ENCODE results near the gene C12orf42.
A peak's percentile ranks its signal among the peaks of the same experiment; 100 is the strongest.

C12orf42 gene

GRCh38 chr12:103268831-103269514, 226.8 kb downstream of the C12orf42 start:
- peak; percentile 25 for DNase-seq (ENCODE audit: low spot score)

GRCh38 chr12:103257763-103258162, 238.0 kb downstream of the C12orf42 start:
- DNase-seq (ENCODE audit: low spot score) = no peak
